ENCODE results near the gene NKAIN4.

Gene NKAIN4

DNA sequence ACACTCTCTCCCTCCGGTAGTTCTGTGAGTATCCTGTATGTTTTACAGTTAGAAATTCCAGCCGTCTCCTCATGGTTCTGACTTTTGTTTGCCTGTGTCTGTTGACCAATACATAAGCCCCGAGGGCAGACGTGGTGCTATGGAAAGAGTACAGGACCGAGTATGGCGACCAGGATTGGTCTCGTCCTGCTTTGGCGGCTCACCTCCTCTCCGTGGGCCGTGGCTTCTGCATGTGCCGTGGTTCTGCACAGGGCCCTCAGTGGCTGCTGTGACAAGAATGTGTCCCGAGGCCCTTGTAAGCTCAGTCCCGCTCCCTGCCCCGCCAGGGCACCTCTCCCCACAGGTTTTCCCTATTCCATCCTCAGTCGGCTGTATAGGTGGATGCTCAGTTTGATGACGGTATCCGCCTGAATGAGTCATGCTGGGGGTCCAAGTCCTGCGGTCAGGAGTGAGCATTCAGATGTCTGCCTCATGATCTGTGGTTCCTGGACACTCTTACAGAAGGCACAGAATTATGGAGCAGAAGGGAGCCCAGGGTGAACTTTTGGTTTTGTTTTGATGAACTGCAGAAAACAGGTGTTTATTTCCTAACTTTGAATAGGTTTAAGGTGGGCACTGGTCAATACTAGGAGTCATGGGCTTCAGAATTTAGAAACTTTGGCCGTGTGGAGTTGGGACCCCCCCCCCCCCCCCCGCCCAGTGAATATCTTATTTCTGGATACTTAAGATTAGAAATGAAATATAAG lies 19.5 kb upstream of the NKAIN4 start:
- DNase-seq (ENCODE audit: low read depth) = peak; percentile 81

- no peak for DNase-seq (ENCODE audit: low read depth)
Measured at GRCh38 chr20:63273059-63273579, 18.9 kb upstream of the NKAIN4 start.

GRCh38 chr20:63272105-63273058 lies 18.1 kb upstream of the NKAIN4 start, which contains the start of gene ARFGAP1:
Gene ARFGAP1 (plus strand): TSS chr20:63272813. CDS start chr20:63275581, 2,768 bp downstream.
- peak; percentile 91 for DNase-seq (ENCODE audit: low read depth)

GRCh38 chr20:63270606-63271325 lies 16.5 kb upstream of the NKAIN4 start:
- no peak for DNase-seq (ENCODE audit: low read depth)

DNA sequence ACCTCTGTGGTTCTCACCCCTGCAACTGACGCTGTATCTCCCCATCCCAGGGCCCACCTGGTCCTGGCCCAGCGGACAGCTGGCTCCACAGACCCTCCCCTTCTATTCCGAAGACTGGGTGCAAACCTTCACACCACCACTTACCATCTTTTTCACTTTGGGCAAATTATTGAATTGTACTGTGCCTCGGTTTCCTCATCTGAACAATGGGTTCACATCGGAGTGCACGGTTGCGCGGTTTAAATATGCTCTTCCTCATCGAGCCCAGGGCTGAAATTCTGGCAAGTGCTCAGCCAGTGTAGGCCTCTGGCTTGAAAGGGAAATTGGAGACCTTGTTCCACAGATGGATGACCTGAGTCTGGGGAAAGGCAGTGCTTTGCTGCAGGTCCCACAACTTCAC lies 15.5 kb upstream of the NKAIN4 start:
- no peak for DNase-seq (ENCODE audit: low read depth)

DNA sequence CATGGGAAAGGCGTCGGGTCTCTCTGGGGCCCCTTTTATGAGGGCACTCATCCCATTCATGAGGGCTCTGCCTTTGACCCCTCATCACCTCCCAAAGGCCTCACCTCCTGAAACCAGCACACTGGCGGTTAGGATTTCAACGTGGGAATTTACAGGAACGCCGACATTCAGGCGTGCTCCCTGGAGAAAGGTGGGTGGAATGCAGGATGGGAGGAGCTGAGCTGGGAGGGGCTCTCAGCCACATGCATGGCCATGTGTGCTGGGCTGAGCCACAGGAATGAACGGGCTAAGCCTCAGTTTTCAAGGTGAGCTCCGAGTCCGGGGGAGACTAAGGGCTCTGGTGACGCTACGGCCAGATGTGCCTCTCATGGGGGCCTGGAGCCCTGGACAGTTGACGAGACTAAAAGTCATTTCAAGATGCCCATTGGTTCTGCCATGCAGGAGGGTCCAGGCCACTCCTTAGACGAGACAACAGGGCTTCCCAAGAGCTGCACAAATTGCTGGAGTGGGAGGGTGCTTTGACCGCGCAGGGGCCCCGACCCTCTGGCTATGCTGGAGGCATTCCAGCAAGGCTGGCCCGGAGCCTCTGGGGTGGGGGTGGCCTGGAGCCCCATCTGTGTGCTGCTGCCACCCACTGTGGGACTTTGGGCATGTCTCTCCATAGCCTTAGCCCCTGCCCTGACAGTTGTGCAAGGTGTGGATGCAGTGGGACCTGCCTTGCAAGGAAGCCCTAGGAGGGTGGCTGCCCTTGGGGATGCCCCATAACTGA lies 14.6 kb upstream of the NKAIN4 start:
- no peak for DNase-seq (ENCODE audit: low read depth)

- DNase-seq (ENCODE audit: low read depth) = no peak
Measured at GRCh38 chr20:63268256-63268655, 14.0 kb upstream of the NKAIN4 start.

DNA sequence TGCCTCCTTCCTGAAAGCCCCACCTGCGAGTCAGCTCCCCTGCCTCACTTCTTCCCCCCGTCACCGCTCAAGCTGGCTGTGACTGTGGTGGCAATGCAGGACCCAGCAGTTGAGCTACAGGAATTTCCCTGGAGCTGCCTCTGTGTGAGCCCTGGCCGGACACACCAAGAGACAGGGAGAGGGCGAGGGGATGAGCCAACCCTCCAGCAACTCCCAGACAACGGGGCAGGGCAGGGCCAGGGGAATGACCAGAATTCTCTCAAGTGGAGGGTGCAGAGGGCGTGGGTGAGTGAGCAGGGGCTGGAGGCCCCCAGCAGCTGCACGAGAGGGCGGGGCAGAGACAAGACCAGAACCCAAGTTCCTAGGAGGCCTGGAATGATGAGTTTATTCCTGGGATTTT lies 13.4 kb upstream of the NKAIN4 start:
- no peak for DNase-seq (ENCODE audit: low read depth)

DNA sequence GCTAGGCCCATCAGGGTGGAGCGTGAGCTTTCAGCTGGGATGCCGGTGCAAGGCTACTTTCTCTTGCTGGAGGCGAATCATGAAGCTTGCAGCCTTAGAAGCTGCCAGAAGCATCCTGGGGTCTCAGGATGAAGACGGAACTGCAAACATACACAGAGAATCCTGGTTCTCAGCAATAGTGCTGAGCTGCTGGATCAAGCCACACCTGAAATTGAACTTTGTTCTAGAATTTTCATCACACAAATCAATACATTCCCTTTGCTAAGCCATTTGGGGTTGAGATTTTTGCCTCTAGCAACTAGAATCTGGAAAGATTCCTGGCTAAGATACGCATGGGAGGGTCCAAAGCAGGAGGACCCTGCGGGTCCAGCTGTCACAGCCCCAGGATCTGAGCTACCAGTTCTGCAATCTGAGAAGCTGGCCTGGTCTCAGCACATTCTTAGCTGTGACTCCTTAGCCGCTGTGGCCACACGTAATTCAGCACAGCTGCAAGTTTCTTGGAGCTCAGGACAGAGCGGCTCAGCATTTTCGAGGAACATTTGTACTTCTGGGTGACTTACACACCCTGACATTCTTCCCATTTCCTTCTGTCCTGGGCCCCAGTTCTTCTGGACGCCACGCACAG lies 11.7 kb upstream of the NKAIN4 start:
- peak; percentile 68 for DNase-seq (ENCODE audit: low read depth)

DNA sequence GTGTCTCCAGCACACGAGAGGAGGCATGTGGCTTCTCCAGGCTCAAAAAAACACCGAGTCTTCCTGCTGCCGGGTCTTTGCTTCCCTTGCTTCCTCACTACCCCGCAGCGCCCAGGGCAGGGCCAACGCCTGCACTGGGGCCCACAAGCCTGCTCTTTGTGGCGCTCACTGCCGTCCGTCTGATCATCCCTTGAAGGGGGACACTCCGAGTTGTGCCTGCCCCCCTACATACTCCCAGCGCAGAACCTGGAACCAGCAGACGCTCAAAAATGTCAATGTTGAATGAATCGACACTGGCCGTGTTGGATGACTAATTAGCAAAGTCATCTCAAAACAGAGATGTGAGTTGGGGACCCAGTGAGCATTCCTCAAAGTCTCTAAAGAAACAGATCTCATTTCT lies 10.3 kb upstream of the NKAIN4 start:
- no peak for DNase-seq (ENCODE audit: low read depth)

GRCh38 chr20:63264000-63264399 lies 9.7 kb upstream of the NKAIN4 start:
- no peak for DNase-seq (ENCODE audit: low read depth)

- no peak for DNase-seq (ENCODE audit: low read depth)
Measured at GRCh38 chr20:63262836-63263235, 8.6 kb upstream of the NKAIN4 start.

DNA sequence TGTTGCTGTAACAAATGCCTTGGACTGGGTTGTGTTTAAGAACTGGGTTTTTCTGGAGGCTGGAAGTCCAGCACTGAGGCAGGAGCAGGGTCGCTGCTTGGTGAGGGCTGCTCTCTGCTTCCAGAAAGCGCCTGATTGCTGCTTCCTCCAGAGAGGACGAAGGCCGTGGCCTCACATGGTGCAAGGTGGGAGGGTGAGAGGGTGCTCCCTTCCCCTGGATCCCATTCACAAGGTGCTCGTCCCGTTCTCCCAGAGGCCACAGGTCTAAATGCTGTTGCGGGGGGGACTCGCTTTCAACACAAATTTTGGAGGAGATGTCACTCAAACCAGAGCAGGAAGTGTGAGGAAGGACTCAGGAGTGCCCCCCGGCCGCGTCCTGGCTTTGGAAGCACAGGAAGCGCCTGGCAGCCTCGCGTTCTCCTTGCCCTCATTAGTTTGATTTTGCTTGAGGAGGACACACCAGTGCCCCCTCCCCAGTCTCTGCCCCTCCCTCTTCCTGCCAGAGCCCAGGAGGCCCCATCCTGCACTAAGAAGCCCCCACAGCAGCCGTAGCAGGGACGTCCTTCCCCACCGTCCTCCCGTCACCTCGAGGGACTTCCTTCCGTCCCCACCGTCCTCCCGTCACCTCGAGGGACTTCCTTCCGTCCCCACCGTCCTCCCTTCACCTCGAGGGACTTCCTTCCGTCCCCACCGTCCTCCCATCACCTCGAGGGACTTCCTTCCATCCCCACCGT lies 7.7 kb upstream of the NKAIN4 start:
- no peak for DNase-seq (ENCODE audit: low read depth)

DNA sequence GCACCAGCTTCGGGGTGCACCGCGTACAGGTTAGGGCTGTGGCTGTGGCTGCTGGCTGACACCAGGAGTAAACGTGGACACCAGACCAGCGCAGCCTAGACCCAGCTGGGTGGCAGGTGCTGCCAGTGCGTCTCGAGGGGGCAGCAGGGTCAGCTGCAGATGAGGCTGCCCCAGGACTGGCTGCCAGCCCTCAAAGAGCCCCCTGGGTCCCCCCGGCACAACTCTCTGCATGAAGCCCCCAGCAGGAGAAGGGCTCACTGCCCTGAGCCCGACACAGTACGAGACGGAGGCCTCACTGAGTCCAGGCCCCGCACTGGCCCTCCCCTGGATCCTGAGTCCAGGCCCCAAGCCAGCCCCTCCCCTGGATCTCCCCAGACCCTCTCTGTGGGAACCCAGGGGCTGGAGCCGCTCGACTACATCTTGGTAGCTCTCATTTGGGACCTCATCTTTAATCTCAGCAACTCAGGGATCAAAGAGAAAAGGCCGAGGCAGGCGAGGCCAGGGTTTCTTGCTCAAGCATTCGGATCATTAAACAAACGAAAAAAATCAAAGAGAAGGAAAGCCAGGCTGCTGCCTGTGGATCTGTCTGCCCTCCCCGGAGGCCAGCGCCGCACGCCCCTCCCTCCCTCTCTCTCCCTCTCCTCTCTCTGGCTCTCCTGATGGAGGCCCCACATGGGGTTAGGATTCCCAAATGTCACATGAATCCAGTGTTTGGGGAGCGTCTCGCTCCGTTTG lies 7.0 kb upstream of the NKAIN4 start:
- no peak for DNase-seq (ENCODE audit: low read depth)

GRCh38 chr20:63260521-63260920 lies 6.3 kb upstream of the NKAIN4 start:
- no peak for DNase-seq (ENCODE audit: low read depth)

GRCh38 chr20:63259734-63260460 lies 5.6 kb upstream of the NKAIN4 start:
- no peak for DNase-seq (ENCODE audit: low read depth)

GRCh38 chr20:63258781-63259180 lies 4.5 kb upstream of the NKAIN4 start:
- DNase-seq (ENCODE audit: low read depth) = peak; percentile 38

- DNase-seq (ENCODE audit: low read depth) = no peak
Measured at GRCh38 chr20:63257629-63258028, 3.4 kb upstream of the NKAIN4 start.

GRCh38 chr20:63256954-63257353 lies 2.7 kb upstream of the NKAIN4 start:
- DNase-seq (ENCODE audit: low read depth) = no peak

Data from EH (cell line).